GM12891 (cell line): Measurements from ENCODE around the gene GOSR2.

ENCODE experiments used
- DNase-seq: peaks from one replicate; pipeline ENCODE4 v3.0.0; 2011; ENCODE audit warnings: low spot score; ENCODE audit not compliant: insufficient read length
- FAIRE-seq: peaks from 2 replicates; lab custom pipeline; 2011; peaks lifted over from hg19 to GRCh38; lab: Jason Lieb, UNC
- PAX5 ChIP-seq: IDR thresholded peaks from 2 replicates; pipeline ENCODE4 v1.6.1; 2011; ENCODE audit warnings: low read length, moderate library complexity, mild to moderate bottlenecking; ENCODE audit not compliant: insufficient read depth, severe bottlenecking
- POLR2A ChIP-seq: IDR thresholded peaks from 2 replicates; pipeline ENCODE4 v1.6.1; 2011; ENCODE audit warnings: low read depth, low read length, control low read depth
- POLR2AphosphoS5 ChIP-seq: IDR thresholded peaks from 2 replicates; pipeline ENCODE4 v1.6.1; 2011; ENCODE audit warnings: low read depth, low read length, control low read depth
- POU2F2 ChIP-seq: IDR thresholded peaks from 2 replicates; pipeline ENCODE4 v1.6.1; 2011; ENCODE audit warnings: low read depth, mild to moderate bottlenecking, control low read depth, low read length, moderate library complexity
- SPI1 ChIP-seq: IDR thresholded peaks from 2 replicates; pipeline ENCODE4 v1.6.1; 2011; ENCODE audit warnings: low read depth, low read length, control low read depth
- TAF1 ChIP-seq: IDR thresholded peaks from 2 replicates; pipeline ENCODE4 v1.6.1; 2011; ENCODE audit warnings: low read depth, low read length, control low read depth

The GOSR2 gene

DNA sequence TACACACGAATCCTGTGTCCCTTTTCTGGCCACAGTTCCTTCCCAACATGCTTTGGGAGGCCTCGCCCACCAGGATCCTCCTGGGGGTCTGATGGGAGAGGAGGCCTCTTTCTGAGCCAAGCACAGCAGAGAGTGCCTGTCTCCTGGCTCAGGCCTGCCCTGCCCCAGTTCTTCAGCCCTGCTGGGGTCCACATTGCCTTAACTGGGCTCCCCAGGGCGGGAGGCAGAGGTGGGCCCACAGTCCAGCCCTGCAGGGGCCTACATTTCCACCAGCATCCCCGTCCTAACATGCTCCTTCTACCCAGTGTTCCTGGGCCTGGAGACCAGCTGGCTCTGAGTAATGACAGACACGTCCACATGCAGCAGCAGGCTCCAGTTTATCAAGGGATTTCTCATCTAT, 41.9 kb upstream of the GOSR2 start:
- TF ChIP-seq POLR2AphosphoS5 (no peak), PAX5 (no peak), TAF1 (no peak), POU2F2 (no peak), SPI1 (no peak), POLR2A (no peak)
- no peak for FAIRE-seq
- DNase-seq, result no peak

DNA sequence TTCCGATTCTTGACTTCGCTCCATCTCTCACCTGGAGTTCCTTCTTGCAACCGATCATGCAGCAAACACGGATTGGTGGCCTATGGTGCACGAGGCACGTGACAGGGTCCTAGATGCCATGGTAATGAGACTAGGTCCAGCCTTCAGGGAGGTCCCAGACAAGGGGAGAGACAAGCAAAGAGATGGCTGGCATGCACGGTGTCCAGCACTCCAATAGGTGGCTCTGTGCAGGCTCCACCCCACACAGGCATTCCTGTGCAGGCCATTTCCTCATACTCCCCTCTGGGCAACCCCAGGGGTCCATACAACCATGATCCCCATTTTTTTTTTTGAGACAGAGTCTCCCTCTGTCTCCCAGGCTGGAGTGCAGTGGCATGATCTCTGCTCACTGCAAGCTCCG, 40.3 kb upstream of the GOSR2 start:
- TF ChIP-seq PAX5 (no peak), SPI1 (no peak), POLR2AphosphoS5 (no peak), TAF1 (no peak), POLR2A (no peak), POU2F2 (no peak)
- DNase-seq (no peak), FAIRE-seq (no peak)

DNA sequence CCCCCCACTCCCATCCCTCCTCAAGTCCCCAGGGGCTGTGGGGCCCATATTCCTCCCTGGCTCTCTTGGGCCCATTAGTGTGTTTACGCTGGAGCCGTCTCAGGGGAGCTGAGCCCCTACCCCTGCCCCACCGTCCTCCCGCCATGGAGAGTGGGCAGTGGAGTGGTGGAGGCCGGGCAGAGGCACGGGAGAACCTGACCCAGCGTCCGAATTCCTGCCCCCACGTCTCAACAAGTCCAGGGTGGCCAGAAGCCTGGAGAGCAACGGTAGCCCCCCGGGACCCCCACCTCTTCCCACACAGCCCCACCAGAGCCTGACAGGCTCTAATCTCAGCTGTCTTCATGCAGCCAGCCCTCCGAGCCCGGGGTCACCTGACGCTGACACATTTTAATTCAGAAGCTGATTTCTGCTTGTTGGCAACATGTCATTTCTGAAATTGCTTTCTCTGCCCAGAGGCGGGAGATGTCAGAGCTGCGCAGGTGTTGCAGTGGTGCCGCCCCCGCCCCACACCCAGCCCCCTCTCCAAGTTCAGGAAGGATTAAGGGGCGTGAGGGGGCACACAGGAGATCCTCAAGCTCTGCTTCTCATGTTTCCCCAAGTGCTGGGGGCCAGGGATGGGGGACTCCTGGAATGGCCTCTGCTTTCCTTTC, 39.0 kb upstream of the GOSR2 start:
- no peak for FAIRE-seq
- no peak for DNase-seq
- TF ChIP-seq POLR2AphosphoS5 (no peak), PAX5 (no peak), POLR2A (no peak), TAF1 (no peak), POU2F2 (no peak), SPI1 (no peak)

DNA sequence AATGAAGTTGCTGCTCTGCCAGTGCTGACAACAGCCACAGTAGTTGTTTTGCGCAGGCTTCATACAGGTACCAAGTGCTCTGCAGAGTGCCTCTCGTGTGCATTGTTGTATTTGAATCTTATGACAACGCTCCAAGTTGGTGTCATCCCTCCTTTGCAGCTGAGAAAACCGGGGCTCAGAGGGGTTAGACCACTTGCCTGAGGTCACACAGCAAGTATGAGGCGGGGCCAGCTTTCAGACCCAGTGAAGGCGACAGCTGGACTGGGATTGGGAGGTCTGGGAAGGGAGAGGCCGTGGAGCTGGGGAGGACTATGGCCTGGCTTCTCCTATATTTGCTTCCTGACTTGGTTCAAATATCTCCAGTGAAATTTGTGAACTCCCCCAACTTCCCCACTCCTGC, 38.4 kb upstream of the GOSR2 start:
- TF ChIP-seq POLR2A (no peak), POLR2AphosphoS5 (no peak), SPI1 (no peak), TAF1 (no peak), PAX5 (no peak), POU2F2 (no peak)
- FAIRE-seq, result no peak
- no peak for DNase-seq

DNA sequence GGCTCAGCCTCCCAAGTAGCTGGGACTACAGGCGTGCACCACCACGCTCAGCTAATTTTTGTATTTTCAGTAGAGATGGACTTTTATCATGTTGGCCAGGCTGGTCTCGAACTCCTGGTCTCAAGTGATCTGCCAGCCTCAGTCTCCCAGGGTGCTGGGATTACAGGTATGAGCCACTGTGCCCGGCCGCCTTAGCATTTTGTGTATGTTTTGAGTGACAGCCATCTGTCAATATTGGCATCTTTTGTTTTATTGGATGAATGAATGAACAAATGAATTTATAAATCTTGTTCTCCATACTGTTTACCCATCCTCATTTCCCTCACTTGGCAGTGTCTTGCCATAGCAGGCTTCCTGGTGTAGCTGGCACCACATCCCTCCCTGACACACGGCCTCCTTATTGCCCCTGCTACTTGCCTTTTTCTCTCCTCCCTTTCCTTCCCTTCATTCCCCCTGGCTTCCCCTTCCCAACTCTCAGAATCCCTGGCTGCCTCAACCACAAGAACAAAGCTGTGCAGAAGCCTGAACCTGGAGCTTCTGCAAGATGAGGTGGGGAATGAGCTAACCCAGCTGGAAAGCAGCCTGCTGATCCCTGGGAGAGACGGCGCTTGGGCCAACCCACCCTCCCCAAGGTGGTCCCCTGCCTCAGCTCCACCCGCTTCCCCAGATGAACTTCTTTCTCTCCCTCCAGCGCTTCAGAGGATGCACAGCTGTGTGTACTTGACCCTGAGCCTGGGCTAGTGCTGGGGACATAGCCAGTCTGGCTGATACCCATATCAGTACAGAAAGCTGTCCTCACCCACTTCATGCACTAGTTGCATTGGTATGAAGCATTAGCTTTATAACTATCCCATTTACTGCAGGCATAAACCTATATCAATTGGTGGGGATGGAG, 37.3 kb upstream of the GOSR2 start:
- no peak for DNase-seq
- no peak for FAIRE-seq
- TF ChIP-seq POU2F2 (no peak), SPI1 (no peak), POLR2AphosphoS5 (no peak), TAF1 (no peak), PAX5 (no peak), POLR2A (no peak)

DNA sequence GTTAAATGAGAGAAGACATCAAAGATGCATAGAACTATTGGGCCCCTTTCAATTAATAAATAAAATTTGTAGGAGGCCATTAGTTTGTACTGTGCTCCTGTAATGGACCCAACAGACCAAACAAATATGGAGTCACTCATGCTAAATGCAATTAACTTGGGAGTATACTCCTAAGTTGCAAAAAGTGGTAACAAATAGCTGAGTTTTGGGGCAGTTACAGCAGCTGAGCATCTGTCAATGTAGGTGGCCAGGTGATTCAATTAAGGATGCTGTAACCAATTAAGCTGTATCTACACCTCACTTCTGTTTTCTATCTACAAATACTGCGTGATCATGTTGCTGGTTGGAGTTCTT, 36.7 kb upstream of the GOSR2 start:
- no peak for FAIRE-seq
- TF ChIP-seq PAX5, result no peak
- TF ChIP-seq POLR2AphosphoS5, result no peak
- no peak for TF ChIP-seq POLR2A
- no peak for TF ChIP-seq SPI1
- no peak for TF ChIP-seq POU2F2
- no peak for TF ChIP-seq TAF1
- DNase-seq, result no peak

DNA sequence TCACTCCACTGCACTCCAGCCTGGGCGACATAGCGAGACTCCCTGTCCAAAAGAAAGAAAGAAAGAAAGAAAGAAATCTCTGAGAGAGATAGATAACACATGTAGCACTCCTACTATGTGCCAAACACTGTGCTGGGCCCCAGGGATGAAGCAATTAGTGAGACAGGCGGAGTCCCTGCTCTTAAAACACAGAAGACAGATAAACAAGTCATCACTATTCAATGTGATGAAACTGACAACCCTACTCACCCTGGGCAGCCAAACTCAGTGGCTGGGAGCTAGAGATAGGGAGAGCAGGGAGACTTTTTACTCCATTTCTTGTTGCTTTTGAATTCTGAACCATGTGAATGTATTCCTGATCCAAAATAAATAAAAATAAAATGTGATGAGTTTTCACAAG, 35.2 kb upstream of the GOSR2 start:
- DNase-seq (no peak), FAIRE-seq (no peak)
- TF ChIP-seq SPI1 (no peak), POLR2A (no peak), POLR2AphosphoS5 (no peak), PAX5 (no peak), POU2F2 (no peak), TAF1 (no peak)

DNA sequence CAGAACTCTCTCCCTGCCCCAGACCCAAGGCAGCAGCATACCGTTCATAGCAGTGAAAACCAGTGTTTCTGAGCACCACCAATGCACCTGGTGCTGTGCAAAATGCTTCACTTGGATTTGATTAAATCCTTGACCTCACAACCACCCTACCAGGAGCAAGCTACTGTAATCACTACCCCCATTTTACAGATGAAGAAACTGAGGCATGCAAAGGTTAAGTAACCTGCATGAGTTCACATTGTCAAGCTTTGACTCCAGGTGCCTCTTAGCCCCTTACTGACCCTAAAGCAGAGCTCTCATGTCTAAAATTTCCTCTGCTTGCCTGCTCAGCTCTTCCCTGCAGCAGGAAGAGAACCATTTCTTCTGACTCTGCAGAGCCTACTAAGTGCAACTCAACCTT, 34.2 kb upstream of the GOSR2 start:
- TF ChIP-seq TAF1 (no peak), SPI1 (no peak), POLR2AphosphoS5 (no peak), POU2F2 (no peak), PAX5 (no peak), POLR2A (no peak)
- FAIRE-seq (no peak), DNase-seq (no peak)

DNA sequence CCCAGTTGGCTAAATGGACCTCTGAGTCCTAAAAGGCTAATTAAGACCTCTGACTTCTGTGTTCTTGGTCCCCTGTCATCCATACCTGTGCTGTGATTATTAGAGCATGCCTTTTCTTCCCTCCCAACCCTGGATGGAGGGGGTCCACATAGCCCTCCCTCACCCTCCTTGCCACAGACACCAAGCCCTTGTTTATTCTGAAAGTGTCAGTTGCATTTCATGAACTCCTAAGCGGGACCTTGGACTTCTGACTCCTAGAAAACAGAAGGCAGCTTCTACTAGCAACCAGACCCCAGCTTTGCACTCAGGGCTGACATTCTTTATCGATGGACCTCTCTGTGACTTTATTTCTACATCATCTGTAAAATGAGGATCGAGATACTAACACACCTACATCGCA, 33.4 kb upstream of the GOSR2 start:
- TF ChIP-seq TAF1, result no peak
- no peak for TF ChIP-seq POU2F2
- no peak for TF ChIP-seq POLR2A
- TF ChIP-seq POLR2AphosphoS5, result no peak
- DNase-seq, result no peak
- no peak for FAIRE-seq

DNA sequence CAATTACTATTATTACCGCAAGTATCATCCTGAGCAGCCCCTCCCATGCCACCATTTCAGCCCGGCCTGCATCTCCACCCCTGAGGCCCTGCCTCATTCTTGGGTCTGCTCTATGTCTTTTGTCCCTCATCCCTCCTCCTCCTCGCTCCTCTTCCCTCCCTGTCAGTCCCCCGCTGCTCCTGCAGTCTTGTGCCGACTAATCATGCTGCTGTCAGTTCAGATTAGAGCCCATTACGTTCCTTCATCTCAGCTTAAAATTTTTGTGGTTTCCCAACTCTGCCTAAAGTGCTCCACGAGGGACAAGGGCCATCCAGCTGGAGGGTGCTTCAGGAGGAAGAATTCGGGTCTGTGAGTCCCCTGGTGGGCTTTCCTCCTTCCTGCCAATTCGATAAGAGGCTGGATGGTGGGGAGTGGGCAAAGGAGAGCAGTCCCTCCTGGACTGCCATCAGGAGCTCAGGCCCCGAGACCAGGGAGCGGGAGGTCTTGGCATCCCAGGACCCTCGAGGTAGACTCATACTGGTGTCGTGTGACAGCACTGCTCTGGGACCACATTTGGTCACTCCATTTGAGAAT, 32.9 kb upstream of the GOSR2 start:
- FAIRE-seq (no peak), DNase-seq (no peak)
- TF ChIP-seq POU2F2 (no peak), POLR2A (no peak), POLR2AphosphoS5 (no peak), TAF1 (no peak), SPI1 (no peak), PAX5 (no peak)
